NCI-H2107 treated with DMSO at 0.1 percent for 48 hours (cell line): ENCODE data around the gene C18orf54.
"Not testable (repeated sequence)": the region's sequence is repeated elsewhere in the genome, so short reads cannot be mapped to it uniquely, and the experiment has no call there.

Source experiments
- DNase-seq: peaks from one replicate; lab custom pipeline; 2025; ENCODE audit not compliant: unreplicated experiment; lab: John Stamatoyannopoulos, UW

The C18orf54 gene

DNA sequence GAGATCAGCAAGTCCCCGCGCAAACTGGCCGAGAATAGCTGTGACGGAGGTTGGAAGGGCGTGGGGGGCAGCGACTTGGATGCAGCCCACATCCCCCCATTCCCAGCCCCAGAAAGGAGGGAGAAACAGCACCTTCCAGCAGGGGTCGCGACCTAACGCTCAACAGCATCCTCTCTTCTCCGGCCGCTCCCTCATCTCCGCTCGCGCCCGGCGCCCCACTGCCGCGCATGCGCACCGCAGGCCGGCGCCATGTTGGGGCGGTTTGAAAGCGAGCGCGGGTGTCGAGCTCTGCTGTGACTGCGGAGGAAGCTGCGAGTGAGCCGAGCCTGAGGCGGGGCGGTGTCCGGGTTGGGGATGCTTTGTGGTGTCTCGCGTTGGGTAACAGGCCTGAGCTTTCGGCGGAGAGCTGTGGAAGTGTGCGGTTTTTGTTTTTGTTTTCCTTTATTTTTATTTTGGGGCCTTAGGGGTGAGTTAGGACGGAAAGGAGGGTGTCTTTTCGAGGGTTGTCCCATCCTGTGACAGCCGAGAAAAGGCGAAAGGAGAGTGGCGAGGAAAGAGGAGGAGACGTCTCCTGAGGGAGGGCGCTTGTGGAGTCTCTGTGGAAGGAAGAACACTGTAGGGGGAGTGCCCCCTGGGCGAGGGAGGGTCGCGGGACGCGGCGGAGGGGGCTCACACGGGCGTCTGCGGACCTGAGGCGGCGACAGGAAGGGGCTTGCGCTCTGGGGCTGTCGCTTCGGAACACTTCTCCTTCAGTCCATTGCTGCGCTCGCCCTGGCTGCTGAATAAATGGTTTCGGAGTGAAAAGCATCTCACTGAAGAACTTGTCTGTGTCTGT, at the start of gene C18orf54, which contains the start of gene STARD6:
TSS of gene C18orf54 (plus strand) at position 247 of the 835 bp plus-strand sequence. CDS start 2,667 bp downstream, outside the sequence.
TSS of gene STARD6 (minus strand) at position 199 of the 835 bp plus-strand sequence. CDS start 3,285 bp downstream, outside the sequence.
- DNase-seq = peak; percentile 86

DNA sequence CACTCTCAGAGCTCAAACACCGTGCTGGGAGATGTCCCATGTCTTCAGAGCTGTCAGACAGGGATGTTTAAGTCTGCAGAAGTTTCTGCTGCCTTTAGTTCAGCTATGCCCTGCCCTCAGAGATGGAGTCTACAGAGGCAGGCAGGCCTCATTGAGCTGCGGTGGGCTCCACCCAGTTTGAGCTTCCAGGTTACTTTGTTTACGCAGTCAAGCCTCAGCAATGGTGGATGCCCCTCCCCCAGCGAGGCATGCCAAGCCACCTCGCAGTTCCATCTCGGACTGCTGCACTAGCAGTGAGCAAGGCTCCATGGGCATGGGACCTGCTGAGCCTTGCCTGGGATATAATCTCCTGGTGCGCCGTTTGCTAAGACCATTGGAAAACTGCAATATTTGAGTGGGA, 48.1 kb upstream of the C18orf54 start:
- DNase-seq = not testable (repeated sequence)

DNA sequence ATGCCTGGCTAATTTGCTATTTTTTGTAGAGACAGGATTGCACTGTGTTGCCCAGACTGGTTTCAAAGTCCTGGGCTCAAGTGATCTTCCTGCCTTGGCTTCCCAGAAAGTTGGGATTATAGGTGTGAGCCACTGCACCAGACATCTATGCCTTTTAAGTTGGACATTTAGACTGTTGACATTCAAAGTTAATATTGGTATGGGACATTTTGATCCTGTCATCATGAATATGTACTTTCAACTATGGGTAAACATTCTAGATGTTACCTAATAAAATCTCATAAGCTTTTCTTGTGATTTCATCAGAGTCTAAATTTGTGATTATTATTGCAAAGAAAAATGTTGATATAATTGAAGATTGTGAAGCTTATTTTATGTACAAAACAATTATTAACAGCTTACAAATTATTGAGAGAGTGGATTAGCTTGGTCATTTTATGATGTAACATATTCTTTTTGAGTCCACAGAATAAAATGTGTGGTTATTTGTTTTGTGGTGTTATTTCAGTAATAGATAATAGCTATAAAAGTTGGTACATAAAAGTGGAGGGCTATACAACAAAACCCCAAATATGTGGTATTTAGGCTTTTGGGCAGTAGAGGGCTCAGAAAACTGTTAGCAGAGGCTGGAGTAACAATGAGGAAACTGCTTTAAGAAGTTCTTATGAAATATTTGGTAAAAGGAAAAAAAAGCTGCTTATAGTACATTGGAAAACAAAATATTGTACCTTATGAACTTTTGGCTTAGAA, 41.5 kb upstream of the C18orf54 start:
- no peak for DNase-seq

- no peak for DNase-seq
Observed at GRCh38 chr18:54323561-54323960, 34.1 kb upstream of the C18orf54 start.

GRCh38 chr18:54323970-54324369, 33.7 kb upstream of the C18orf54 start:
- DNase-seq = no peak

DNA sequence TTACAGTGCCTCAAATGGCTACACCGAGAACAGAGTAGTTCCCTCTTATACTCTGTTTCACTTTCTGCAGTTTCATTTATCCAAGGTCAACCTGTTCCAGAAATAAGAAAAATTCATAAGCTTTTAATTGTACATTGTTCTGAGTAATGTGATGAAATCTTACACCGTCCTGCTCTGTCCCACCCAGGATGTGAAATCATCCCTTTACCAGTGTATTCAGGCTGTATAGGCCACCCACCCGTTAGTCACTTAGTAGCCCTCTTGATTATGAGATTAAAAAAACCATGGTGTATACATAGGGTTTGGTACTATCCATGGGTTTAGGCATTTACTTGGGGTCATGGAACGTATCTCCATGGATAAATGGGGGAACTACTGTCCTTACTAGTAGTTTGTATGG, 29.9 kb upstream of the C18orf54 start:
- no peak for DNase-seq

DNA sequence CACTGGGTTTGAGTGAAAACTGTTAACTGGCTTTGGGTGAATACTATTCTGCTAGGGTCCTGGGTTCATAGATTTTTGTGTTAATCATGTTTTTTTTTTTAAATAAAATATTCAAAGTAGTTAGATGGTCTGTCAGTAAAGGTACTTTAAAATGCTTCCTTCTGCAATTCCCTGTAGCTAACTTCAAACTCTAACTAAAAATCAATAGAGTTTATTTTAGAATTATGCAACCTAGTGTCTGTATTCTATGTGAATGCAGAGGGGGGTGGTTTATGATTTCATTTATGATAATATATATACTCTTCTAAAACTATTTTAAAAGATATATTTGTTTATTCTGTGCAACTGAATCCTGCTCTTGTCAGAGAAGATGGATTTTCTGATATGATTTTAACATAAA, 27.9 kb upstream of the C18orf54 start:
- no peak for DNase-seq

- DNase-seq = no peak
Observed at GRCh38 chr18:54330768-54331548, 26.7 kb upstream of the C18orf54 start.

DNA sequence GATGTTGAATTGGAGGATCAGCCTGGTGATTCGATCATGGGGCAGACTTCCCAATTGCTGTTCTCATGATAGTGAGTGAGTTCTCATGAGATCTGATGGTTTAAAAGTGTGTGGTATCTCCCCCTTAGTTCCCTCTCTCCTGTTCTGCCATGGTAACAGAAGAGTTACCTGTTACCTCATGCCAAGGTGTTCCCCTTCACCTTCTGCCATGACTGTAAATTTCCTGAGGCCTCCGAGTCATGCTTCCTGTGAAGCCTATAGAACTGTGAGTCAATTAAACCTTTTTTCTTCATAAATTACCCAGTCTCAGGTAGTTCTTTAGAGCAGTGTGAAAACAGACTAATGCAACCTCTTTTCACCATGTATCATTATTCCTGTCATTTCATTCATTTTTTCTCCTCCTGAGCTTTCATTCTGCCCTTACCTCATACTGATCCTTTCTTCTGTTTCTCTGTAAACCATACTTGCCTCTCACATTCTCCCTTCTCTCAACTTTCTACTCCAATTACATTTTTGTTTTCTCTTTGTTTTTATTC, 22.0 kb upstream of the C18orf54 start:
- no peak for DNase-seq

GRCh38 chr18:54338230-54338629, 19.5 kb upstream of the C18orf54 start:
- no peak for DNase-seq

- DNase-seq = no peak
Observed at GRCh38 chr18:54351186-54351585, 6.5 kb upstream of the C18orf54 start.

DNA sequence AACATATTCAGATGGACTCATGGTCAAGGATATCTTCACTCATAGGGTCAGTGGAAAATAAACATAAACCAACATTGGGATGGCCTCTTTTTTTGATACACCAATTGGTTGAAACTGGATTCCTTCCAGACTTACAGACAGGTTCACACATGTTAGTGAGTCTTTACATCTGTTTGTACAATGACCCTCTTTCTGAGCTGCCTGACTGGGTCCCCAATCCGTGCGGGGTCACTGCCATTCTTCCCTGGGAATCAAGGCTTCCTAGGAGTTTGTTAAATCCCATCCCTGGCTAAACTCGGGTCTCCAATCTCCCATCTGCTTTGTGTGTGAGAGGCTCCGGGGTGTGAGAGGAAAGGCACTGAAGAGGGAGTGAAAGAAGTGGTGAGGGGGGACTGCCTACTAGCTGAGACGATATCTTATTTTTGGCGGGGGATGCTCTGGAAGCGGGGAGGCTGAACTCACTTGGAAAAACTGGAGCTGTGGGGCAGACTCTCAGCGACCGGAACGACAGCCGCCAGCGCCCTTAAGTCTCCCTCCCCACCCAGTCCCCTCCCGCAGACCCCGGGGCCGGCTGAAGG, 535 bp upstream of the C18orf54 start:
- peak; percentile 71 for DNase-seq

DNA sequence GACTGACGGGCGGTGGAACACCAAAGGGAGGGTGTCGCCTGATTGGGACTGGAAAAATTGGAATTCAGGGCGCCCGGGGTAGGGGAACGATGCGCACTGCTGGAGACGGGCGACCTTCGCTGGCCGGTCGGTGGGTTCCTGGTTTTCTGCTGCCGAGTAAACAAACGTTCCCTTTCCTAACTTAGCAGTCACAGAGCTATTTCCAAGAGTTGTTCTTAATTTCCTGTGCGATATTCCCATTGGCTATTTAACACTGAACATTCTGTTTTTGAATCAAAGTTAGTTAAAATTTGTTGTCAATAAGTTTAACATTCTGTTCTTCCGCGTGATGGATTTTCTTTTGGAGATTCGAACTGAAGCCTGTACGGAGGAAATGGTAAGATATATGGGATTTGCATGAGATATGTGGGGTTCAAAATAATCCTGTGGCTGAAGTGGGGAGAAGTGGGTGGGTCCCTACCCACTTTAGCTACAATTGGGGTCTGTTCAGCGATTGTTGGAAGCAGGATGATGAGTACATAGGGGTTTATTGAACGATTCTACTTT, 862 bp downstream of the C18orf54 start:
- DNase-seq = no peak

DNA sequence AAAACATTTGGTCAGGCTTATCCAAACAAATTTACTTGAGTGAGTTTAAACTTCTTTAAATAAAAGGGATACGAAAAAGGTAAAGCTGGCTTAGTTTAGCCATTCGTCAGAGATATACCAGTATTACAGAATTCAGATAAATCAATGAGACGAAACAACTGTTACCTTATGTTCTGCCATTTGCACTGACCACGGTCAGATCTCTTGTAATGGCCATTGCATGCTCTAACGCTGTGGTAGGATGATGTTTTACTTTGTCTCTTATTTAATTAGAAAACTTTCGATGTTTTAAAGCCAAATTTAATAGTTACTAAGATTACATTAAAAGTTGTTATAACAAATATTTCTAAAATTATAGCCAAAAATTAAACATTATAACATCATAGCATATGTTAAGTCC, 1.5 kb downstream of the C18orf54 start:
- DNase-seq = no peak

GRCh38 chr18:54360406-54360805, 2.7 kb downstream of the C18orf54 start:
- no peak for DNase-seq

GRCh38 chr18:54378057-54378456, 20.4 kb downstream of the C18orf54 start:
- no peak for DNase-seq

GRCh38 chr18:54381640-54382039, 23.9 kb downstream of the C18orf54 start:
- no peak for DNase-seq

DNA sequence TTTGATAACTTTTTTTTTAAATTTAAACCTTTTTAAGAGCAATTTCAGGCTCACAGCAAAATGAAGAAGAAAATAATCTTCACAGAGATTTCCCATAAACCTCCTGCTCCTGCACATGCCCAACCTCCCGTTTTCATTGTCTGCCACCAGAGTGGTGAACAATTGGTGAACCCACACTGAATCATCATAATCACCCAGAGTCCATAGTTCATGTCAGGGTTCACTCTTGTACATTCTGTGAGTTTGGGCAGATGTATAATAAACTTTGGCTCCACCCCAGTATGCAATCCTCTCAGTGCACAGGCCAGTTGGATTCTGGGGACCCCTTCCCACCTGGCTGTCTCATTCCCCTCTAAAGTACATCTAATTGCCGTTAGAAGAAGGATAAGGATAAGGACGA, 24.4 kb downstream of the C18orf54 start:
- DNase-seq = no peak

DNA sequence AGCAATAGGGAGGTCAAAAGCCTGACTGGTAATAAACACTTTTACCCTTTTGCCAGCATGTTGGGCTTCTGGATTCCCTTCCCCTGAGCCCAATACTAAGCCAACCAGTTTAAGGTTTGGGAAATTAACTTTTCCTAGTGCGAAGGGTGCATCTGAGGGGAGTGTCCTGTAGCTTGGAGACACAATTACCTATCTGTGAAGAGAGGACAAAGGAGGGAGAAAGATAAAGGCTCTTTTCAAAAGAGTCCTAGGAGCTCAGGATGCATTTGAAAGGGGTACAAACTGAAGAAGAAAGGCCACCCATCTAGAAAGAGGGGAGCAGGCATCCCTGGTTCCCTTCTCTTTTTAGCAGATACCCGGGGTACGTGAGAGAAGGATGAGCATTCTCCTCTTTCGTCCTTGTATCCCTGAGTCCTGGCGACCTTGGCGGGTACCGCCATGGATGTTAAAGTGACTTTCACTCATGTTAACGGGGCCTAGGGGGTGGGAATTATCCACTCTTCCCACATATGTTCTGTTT, 25.1 kb downstream of the C18orf54 start:
- no peak for DNase-seq

GRCh38 chr18:54386043-54386442, 28.3 kb downstream of the C18orf54 start:
- no peak for DNase-seq
